ENCODE measurements around the gene UBAP1L.

The UBAP1L gene

DNA sequence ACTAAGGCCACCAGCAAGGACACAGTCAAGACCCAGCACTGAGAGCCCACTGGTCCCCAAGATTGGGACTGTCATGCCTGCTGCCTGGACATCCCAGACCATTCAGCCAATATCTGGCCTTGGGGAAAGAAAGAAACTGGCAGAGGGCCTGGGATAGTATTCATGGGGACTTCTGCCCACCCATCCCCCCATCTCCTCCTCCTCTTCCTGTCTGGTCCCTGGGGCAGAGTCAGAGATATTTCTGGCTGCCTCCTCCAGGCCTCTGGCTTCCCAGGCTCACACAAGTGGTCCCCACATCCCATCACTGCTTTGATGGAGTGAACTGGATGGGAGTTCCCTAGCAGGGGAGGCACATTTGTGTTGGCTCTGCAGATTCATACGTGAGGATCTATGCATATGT lies 43.0 kb downstream of the UBAP1L start:
- no peak overlapping the region for H3K23ac ChIP-seq (ENCODE audit: low read length in 2 of 2)
- 88% methylated on average over 1 of the region's 1 CpG for WGBS

DNA sequence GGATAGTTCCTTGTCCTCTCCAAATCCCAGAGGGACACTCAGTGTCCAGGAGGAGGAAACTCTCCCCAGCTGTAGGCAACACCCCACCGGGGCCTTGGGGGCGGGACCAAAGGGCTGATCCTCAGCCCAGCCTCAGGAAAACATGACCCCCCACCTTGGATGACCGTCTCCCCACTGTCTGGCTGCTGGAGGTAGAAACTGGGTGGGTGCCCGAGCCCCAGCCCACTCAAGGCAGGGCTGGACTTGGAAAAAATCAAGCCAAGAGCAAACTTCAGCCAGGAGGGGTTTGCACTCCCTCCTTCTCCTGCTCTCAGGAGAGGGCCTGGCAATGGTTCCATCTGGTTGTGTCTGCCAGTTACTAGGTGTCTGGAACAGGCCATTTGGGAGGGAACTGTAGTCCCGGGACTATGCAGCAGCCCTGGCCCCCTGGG lies 43.6 kb downstream of the UBAP1L start:
- Histone ChIP-seq H2BK15ac (ENCODE audit: low read depth, poor library complexity, severe bottlenecking) (peak overlapping the region; percentile 52), H3K36me3 (ENCODE audit: control insufficient read depth in 1 of 2, insufficient read depth in 2 of 2, low read depth in 1 of 2, low read length in 2 of 2) (no peaks in the 10 kb centered on the region), H3K18ac (ENCODE audit: low read depth in 1 of 2, low read length in 2 of 2) (peak overlapping the region; percentile 89 to 93), H3K79me1 (replicated peaks; ENCODE audit: low read length, poor library complexity, severe bottlenecking) (no peaks in the 10 kb centered on the region), H3K4me1 (ENCODE audit: control insufficient read depth, insufficient read depth, low read depth, low read length) (peaks cover 10% of the 10 kb centered on the region), H2AK5ac (ENCODE audit: low read length, severe bottlenecking) (no peak overlapping the region), H3K14ac (ENCODE audit: low read length in 2 of 2) (peak overlapping the region in 1 of 2 experiments; percentile 56), H2AFZ (ENCODE audit: low read depth, low read length) (no peak overlapping the region), H3K4me3 (ENCODE audit: insufficient read depth in 1 of 2, low read depth in 1 of 2, low read length in 2 of 2) (no peak overlapping the region), H2BK5ac (ENCODE audit: low read depth, low read length, poor library complexity, severe bottlenecking) (no peak overlapping the region), H3K27ac (ENCODE audit: low read length, poor library complexity, severe bottlenecking) (no peak overlapping the region), H2BK12ac (ENCODE audit: low read length in 2 of 2) (peak overlapping the region; percentile 86 to 98), H3K9me3 (ENCODE audit: control insufficient read depth, low read length) (no peaks in the 10 kb centered on the region), H3K23ac (ENCODE audit: low read length in 2 of 2) (peak overlapping the region in 1 of 2 experiments; percentile 19), H3K27me3 (ENCODE audit: control insufficient read depth in 1 of 2, insufficient read depth in 1 of 2, low read length in 2 of 2) (peaks cover 12 to 59% of the 10 kb centered on the region in 2 experiments), H4K8ac (ENCODE audit: low read length) (peak overlapping the region; percentile 81), H3K9ac (ENCODE audit: low read length) (no peak overlapping the region), H2BK120ac (ENCODE audit: low read depth, low read length) (peak overlapping the region; percentile 69), H4K91ac (ENCODE audit: low read length) (peak overlapping the region; percentile 79), H3K4me2 (ENCODE audit: low read length, poor library complexity, severe bottlenecking) (no peak overlapping the region), H3K4ac (ENCODE audit: low read depth in 1 of 2, low read length in 2 of 2) (peak overlapping the region in 1 of 2 experiments; percentile 75)
- 46% methylated on average over 5 of the region's 5 CpGs for WGBS
- no peak for DNase-seq

More for the DNA sequence above, 43.0 kb downstream of the UBAP1L start:
- no peak for DNase-seq
- H3K4me3 ChIP-seq (ENCODE audit: insufficient read depth in 1 of 2, low read depth in 1 of 2, low read length in 2 of 2), result no peak overlapping the region
- peak overlapping the region in 1 of 2 experiments; percentile 47 for H3K4ac ChIP-seq (ENCODE audit: low read depth in 1 of 2, low read length in 2 of 2)
- H4K91ac ChIP-seq (ENCODE audit: low read length), result peak overlapping the region; percentile 79
- H4K8ac ChIP-seq (ENCODE audit: low read length), result no peak overlapping the region
- H3K4me2 ChIP-seq (ENCODE audit: low read length, poor library complexity, severe bottlenecking), result no peak overlapping the region
- no peaks in the 10 kb centered on the region for H3K36me3 ChIP-seq (ENCODE audit: control insufficient read depth in 1 of 2, insufficient read depth in 2 of 2, low read depth in 1 of 2, low read length in 2 of 2)
- H2BK12ac ChIP-seq (ENCODE audit: low read length in 2 of 2), result peak overlapping the region; percentile 86 to 98
- H3K4me1 ChIP-seq (ENCODE audit: control insufficient read depth, insufficient read depth, low read depth, low read length), result peaks cover 12% of the 10 kb centered on the region
- no peak overlapping the region for H2BK5ac ChIP-seq (ENCODE audit: low read depth, low read length, poor library complexity, severe bottlenecking)
- peak overlapping the region in 1 of 2 experiments; percentile 69 for H3K14ac ChIP-seq (ENCODE audit: low read length in 2 of 2)
- no peak overlapping the region for H2BK120ac ChIP-seq (ENCODE audit: low read depth, low read length)
- no peak overlapping the region for H2BK15ac ChIP-seq (ENCODE audit: low read depth, poor library complexity, severe bottlenecking)
- H2AFZ ChIP-seq (ENCODE audit: low read depth, low read length), result no peak overlapping the region
- no peak overlapping the region for H2AK5ac ChIP-seq (ENCODE audit: low read length, severe bottlenecking)
- H3K27me3 ChIP-seq (ENCODE audit: control insufficient read depth in 1 of 2, insufficient read depth in 1 of 2, low read length in 2 of 2), result peaks cover 12 to 53% of the 10 kb centered on the region in 2 experiments
- no peak overlapping the region for H3K9ac ChIP-seq (ENCODE audit: low read length)
- no peak overlapping the region for H3K27ac ChIP-seq (ENCODE audit: low read length, poor library complexity, severe bottlenecking)
- no peaks in the 10 kb centered on the region for H3K9me3 ChIP-seq (ENCODE audit: control insufficient read depth, low read length)
- peak overlapping the region; percentile 12 to 89 for H3K18ac ChIP-seq (ENCODE audit: low read depth in 1 of 2, low read length in 2 of 2)
- H3K79me1 ChIP-seq (replicated peaks; ENCODE audit: low read length, poor library complexity, severe bottlenecking), result no peaks in the 10 kb centered on the region

DNA sequence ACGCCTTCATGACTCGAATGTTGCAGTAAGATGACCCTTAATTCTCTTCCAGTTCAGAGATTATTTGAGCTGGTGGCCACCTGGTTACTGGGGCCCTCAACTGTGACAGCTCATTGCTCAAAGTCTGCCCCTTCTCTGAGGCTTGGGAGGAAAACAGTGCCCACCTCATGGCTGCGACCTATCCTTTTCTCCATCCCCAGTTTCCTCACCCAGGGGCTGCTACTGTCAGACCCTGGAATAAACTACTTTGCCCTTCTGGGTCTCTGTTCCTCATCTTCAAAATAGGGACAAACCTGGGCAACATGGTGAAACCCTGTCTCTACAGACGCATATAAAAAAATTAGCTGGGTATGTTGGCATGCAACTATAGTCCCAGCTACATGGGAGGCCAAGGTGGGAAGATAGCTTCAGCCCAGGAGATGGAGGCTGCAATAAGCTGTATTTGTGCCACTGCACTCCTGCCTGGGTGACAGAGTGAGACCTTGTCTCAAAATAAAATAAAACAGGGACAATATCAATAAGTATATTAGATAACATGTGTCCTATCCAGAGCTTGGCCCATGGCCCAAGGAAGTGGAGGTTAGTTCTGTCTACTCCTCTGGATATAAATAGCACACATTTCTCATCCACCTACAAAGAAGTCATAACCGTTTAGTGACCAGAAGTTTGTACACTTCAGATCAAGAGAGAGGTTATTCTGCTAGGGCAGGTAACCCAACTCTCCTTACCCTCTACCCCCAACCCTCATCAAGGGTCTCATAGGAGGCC lies 45.0 kb downstream of the UBAP1L start:
- Histone ChIP-seq H3K27me3 (ENCODE audit: control insufficient read depth in 1 of 2, insufficient read depth in 1 of 2, low read length in 2 of 2) (peaks cover 25 to 71% of the 10 kb centered on the region in 2 experiments), H3K4ac (ENCODE audit: low read depth in 1 of 2, low read length in 2 of 2) (peak overlapping the region in 1 of 2 experiments; percentile 81), H3K36me3 (ENCODE audit: control insufficient read depth in 1 of 2, insufficient read depth in 2 of 2, low read depth in 1 of 2, low read length in 2 of 2) (no peaks in the 10 kb centered on the region), H3K9ac (ENCODE audit: low read length) (no peak overlapping the region), H2BK5ac (ENCODE audit: low read depth, low read length, poor library complexity, severe bottlenecking) (no peak overlapping the region), H2BK12ac (ENCODE audit: low read length in 2 of 2) (peak overlapping the region; percentile 45 to 49), H3K79me1 (replicated peaks; ENCODE audit: low read length, poor library complexity, severe bottlenecking) (no peaks in the 10 kb centered on the region), H3K14ac (ENCODE audit: low read length in 2 of 2) (no peak overlapping the region), H3K4me1 (ENCODE audit: control insufficient read depth, insufficient read depth, low read depth, low read length) (peaks cover 10% of the 10 kb centered on the region), H3K27ac (ENCODE audit: low read length, poor library complexity, severe bottlenecking) (no peak overlapping the region), H3K4me2 (ENCODE audit: low read length, poor library complexity, severe bottlenecking) (no peak overlapping the region), H4K8ac (ENCODE audit: low read length) (peak overlapping the region; percentile 1), H3K18ac (ENCODE audit: low read depth in 1 of 2, low read length in 2 of 2) (peak overlapping the region; percentile 52 to 81), H2AFZ (ENCODE audit: low read depth, low read length) (no peak overlapping the region), H3K9me3 (ENCODE audit: control insufficient read depth, low read length) (no peaks in the 10 kb centered on the region), H2BK15ac (ENCODE audit: low read depth, poor library complexity, severe bottlenecking) (no peak overlapping the region), H3K4me3 (ENCODE audit: insufficient read depth in 1 of 2, low read depth in 1 of 2, low read length in 2 of 2) (no peak overlapping the region), H2AK5ac (ENCODE audit: low read length, severe bottlenecking) (no peak overlapping the region), H3K23ac (ENCODE audit: low read length in 2 of 2) (no peak overlapping the region), H4K91ac (ENCODE audit: low read length) (no peak overlapping the region), H2BK120ac (ENCODE audit: low read depth, low read length) (peak overlapping the region; percentile 93)
- 91% methylated on average over 5 of the region's 5 CpGs for WGBS
- DNase-seq, result no peak

DNA sequence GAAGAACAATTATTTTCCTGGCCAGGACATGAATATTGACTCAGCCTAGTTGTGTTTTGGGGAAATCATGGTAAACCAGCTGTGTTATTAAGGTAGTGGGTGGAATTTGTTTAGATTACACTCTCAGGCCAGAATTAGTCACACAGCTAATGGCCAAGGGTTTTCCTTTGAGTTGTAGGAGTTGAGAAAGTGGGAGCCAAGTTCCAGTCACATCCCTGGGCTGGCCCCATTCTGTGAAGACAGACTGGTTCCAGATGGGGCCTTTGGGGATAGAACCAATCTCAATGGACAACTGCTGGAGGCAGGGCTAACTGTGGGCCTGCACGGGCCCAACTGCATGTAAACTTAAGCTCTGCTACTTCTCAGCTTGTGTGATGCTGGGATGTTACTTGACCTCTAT lies 45.8 kb downstream of the UBAP1L start:
- Histone ChIP-seq H2BK12ac (ENCODE audit: low read length in 2 of 2) (no peak overlapping the region), H2BK15ac (ENCODE audit: low read depth, poor library complexity, severe bottlenecking) (no peak overlapping the region), H2AK5ac (ENCODE audit: low read length, severe bottlenecking) (no peak overlapping the region), H3K4me3 (ENCODE audit: insufficient read depth in 1 of 2, low read depth in 1 of 2, low read length in 2 of 2) (no peak overlapping the region), H3K4me2 (ENCODE audit: low read length, poor library complexity, severe bottlenecking) (no peak overlapping the region), H3K27me3 (ENCODE audit: control insufficient read depth in 1 of 2, insufficient read depth in 1 of 2, low read length in 2 of 2) (peaks cover 29 to 75% of the 10 kb centered on the region in 2 experiments), H3K4ac (ENCODE audit: low read depth in 1 of 2, low read length in 2 of 2) (no peak overlapping the region), H3K23ac (ENCODE audit: low read length in 2 of 2) (no peak overlapping the region), H3K9me3 (ENCODE audit: control insufficient read depth, low read length) (no peaks in the 10 kb centered on the region), H2AFZ (ENCODE audit: low read depth, low read length) (no peak overlapping the region), H3K14ac (ENCODE audit: low read length in 2 of 2) (no peak overlapping the region), H3K18ac (ENCODE audit: low read depth in 1 of 2, low read length in 2 of 2) (no peak overlapping the region), H3K36me3 (ENCODE audit: control insufficient read depth in 1 of 2, insufficient read depth in 2 of 2, low read depth in 1 of 2, low read length in 2 of 2) (no peaks in the 10 kb centered on the region), H3K27ac (ENCODE audit: low read length, poor library complexity, severe bottlenecking) (no peak overlapping the region), H3K4me1 (ENCODE audit: control insufficient read depth, insufficient read depth, low read depth, low read length) (peaks cover 10% of the 10 kb centered on the region), H3K79me1 (replicated peaks; ENCODE audit: low read length, poor library complexity, severe bottlenecking) (no peaks in the 10 kb centered on the region), H4K91ac (ENCODE audit: low read length) (no peak overlapping the region), H2BK5ac (ENCODE audit: low read depth, low read length, poor library complexity, severe bottlenecking) (no peak overlapping the region), H2BK120ac (ENCODE audit: low read depth, low read length) (no peak overlapping the region), H3K9ac (ENCODE audit: low read length) (no peak overlapping the region), H4K8ac (ENCODE audit: low read length) (peak overlapping the region; percentile 97)
- peak; percentile 99 for DNase-seq
- WGBS, result 0% methylated on average over 1 of the region's 1 CpG
